Measurements from ENCODE around the gene GOLT1A. TPM values are rescaled to one million over a fixed set of nuclear protein-coding genes. Genes with fewer than 3 reads are reported as not detected.

GOLT1A gene
- total RNA-seq: 1.2 and 1.8 TPM in 2 replicates

- no peak for FAIRE-seq
- Histone ChIP-seq H3K4me3 (ENCODE audit: low read depth, low read length) (peak within 1 kb of the TSS; percentile 13), H3K36me3 (ENCODE audit: control insufficient read depth, insufficient read depth, low read length) (no peaks in the 10 kb centered on the region), H3K27me3 (ENCODE audit: control insufficient read depth, insufficient read depth, low read length) (no peaks in the 10 kb centered on the region)
- peak; percentile 74 for DNase-seq (ENCODE audit: low read depth)
- peak; percentile 73 for TF ChIP-seq CTCF (IDR thresholded peaks at IDR 0.05; ENCODE audit: insufficient read depth, low read length, severe bottlenecking)
Measured at GRCh38 chr1:204213668-204214662, at the start of gene GOLT1A. GOLT1A (minus strand) TSS chr1:204213988; CDS start chr1:204213906, 82 bp downstream.

GRCh38 chr1:204263254-204263910 lies 49.6 kb upstream of the GOLT1A start:
- no peaks in the 10 kb centered on the region for H3K36me3 ChIP-seq (ENCODE audit: control insufficient read depth, insufficient read depth, low read length)
- no peak overlapping the region for H3K4me3 ChIP-seq (ENCODE audit: low read depth, low read length)
- FAIRE-seq (no peak), DNase-seq (ENCODE audit: low read depth) (no peak)
- H3K27me3 ChIP-seq (ENCODE audit: control insufficient read depth, insufficient read depth, low read length): no peaks in the 10 kb centered on the region
- TF ChIP-seq CTCF (IDR thresholded peaks at IDR 0.05; ENCODE audit: insufficient read depth, low read length, severe bottlenecking): no peak

- no peaks in the 10 kb centered on the region for H3K36me3 ChIP-seq (ENCODE audit: control insufficient read depth, insufficient read depth, low read length)
- DNase-seq (ENCODE audit: low read depth) (no peak), FAIRE-seq (no peak)
- H3K27me3 ChIP-seq (ENCODE audit: control insufficient read depth, insufficient read depth, low read length): no peaks in the 10 kb centered on the region
- no peak overlapping the region for H3K4me3 ChIP-seq (ENCODE audit: low read depth, low read length)
- TF ChIP-seq CTCF (IDR thresholded peaks at IDR 0.05; ENCODE audit: insufficient read depth, low read length, severe bottlenecking): no peak
Measured at GRCh38 chr1:204262506-204263253, 48.9 kb upstream of the GOLT1A start.

GRCh38 chr1:204261746-204262505 lies 48.1 kb upstream of the GOLT1A start:
- no peak for FAIRE-seq

More at GRCh38 chr1:204261746-204262505, 48.1 kb upstream of the GOLT1A start:
- TF ChIP-seq CTCF (IDR thresholded peaks at IDR 0.05; ENCODE audit: insufficient read depth, low read length, severe bottlenecking): no peak
- no peaks in the 10 kb centered on the region for H3K27me3 ChIP-seq (ENCODE audit: control insufficient read depth, insufficient read depth, low read length)
- H3K36me3 ChIP-seq (ENCODE audit: control insufficient read depth, insufficient read depth, low read length): no peaks in the 10 kb centered on the region
- peak; percentile 18 for DNase-seq (ENCODE audit: low read depth)
- H3K4me3 ChIP-seq (ENCODE audit: low read depth, low read length): no peak overlapping the region
